ENCODE results near the gene SOS2.

The SOS2 gene

GRCh38 chr14:50225067-50225973 lies 6.1 kb downstream of the SOS2 start:
- Histone ChIP-seq H2BK15ac (replicated peaks; ENCODE audit: low read depth) (no peak overlapping the region), H2BK5ac (ENCODE audit: low read length) (no peak overlapping the region), H3K36me3 (ENCODE audit: control insufficient read depth, insufficient read depth, low read length) (no peaks in the 10 kb centered on the region), H3K56ac (ENCODE audit: low read length) (peak overlapping the region; percentile 28), H3K27me3 (ENCODE audit: insufficient read depth, low read length, poor library complexity) (no peaks in the 10 kb centered on the region), H3K23ac (ENCODE audit: low read length) (no peak overlapping the region), H3K4me2 (ENCODE audit: low read length) (no peak overlapping the region), H3K9ac (ENCODE audit: low read length) (no peak overlapping the region), H3K4ac (ENCODE audit: low read depth, low read length) (no peak overlapping the region), H3K4me3 (ENCODE audit: low read length) (no peak overlapping the region), H2BK120ac (ENCODE audit: low read depth, low read length) (no peak overlapping the region), H4K8ac (ENCODE audit: low read depth, low read length) (no peak overlapping the region), H3K27ac (ENCODE audit: low read depth, low read length) (no peak overlapping the region), H4K5ac (ENCODE audit: low read length) (no peak overlapping the region), H3K79me2 (ENCODE audit: control insufficient read depth, insufficient read depth, low read length) (peaks cover 21% of the 10 kb centered on the region), H3K79me1 (ENCODE audit: low read length) (peaks cover 4% of the 10 kb centered on the region), H3K18ac (ENCODE audit: low read length) (no peak overlapping the region), H3K4me1 (ENCODE audit: control insufficient read depth, low read depth, low read length) (peaks cover 2% of the 10 kb centered on the region), H2AK5ac (ENCODE audit: low read length) (no peak overlapping the region)
- DNase-seq = no peak
- WGBS (ENCODE audit: extremely low coverage, insufficient coverage, low lambda C conversion rate) = no CpG with 5 or more reads among the region's 5 CpGs

- Histone ChIP-seq H3K79me2 (ENCODE audit: control insufficient read depth, insufficient read depth, low read length) (peaks cover 6% of the 10 kb centered on the region), H3K4me1 (ENCODE audit: control insufficient read depth, low read depth, low read length) (peaks cover 2% of the 10 kb centered on the region), H3K79me1 (ENCODE audit: low read length) (peaks cover 5% of the 10 kb centered on the region), H3K27me3 (ENCODE audit: insufficient read depth, low read length, poor library complexity) (no peaks in the 10 kb centered on the region), H3K4me3 (ENCODE audit: low read length) (no peak overlapping the region), H2BK15ac (replicated peaks; ENCODE audit: low read depth) (no peak overlapping the region), H4K5ac (ENCODE audit: low read length) (no peak overlapping the region), H2BK5ac (ENCODE audit: low read length) (no peak overlapping the region), H3K4ac (ENCODE audit: low read depth, low read length) (no peak overlapping the region), H2AK5ac (ENCODE audit: low read length) (no peak overlapping the region), H3K4me2 (ENCODE audit: low read length) (no peak overlapping the region), H3K9ac (ENCODE audit: low read length) (no peak overlapping the region), H3K23ac (ENCODE audit: low read length) (no peak overlapping the region), H3K27ac (ENCODE audit: low read depth, low read length) (no peak overlapping the region), H4K8ac (ENCODE audit: low read depth, low read length) (no peak overlapping the region), H3K18ac (ENCODE audit: low read length) (no peak overlapping the region), H3K36me3 (ENCODE audit: control insufficient read depth, insufficient read depth, low read length) (no peaks in the 10 kb centered on the region), H2BK120ac (ENCODE audit: low read depth, low read length) (no peak overlapping the region), H3K56ac (ENCODE audit: low read length) (no peak overlapping the region)
- no CpG with 5 or more reads among the region's 1 CpG for WGBS (ENCODE audit: extremely low coverage, insufficient coverage, low lambda C conversion rate)
- DNase-seq = no peak
Measured at GRCh38 chr14:50222055-50222613, 9.2 kb downstream of the SOS2 start.

- H3K36me3 ChIP-seq (ENCODE audit: control insufficient read depth, insufficient read depth, low read length) = no peaks in the 10 kb centered on the region
- no peak overlapping the region for H2AK5ac ChIP-seq (ENCODE audit: low read length)
- H3K79me2 ChIP-seq (ENCODE audit: control insufficient read depth, insufficient read depth, low read length) = peaks cover 4% of the 10 kb centered on the region
- no peak overlapping the region for H4K5ac ChIP-seq (ENCODE audit: low read length)
- no peak overlapping the region for H3K23ac ChIP-seq (ENCODE audit: low read length)
- H3K56ac ChIP-seq (ENCODE audit: low read length) = no peak overlapping the region
- H3K79me1 ChIP-seq (ENCODE audit: low read length) = peaks cover 5% of the 10 kb centered on the region
- no peak overlapping the region for H2BK120ac ChIP-seq (ENCODE audit: low read depth, low read length)
- H3K4ac ChIP-seq (ENCODE audit: low read depth, low read length) = no peak overlapping the region
- H3K18ac ChIP-seq (ENCODE audit: low read length) = no peak overlapping the region
- no peaks in the 10 kb centered on the region for H3K27me3 ChIP-seq (ENCODE audit: insufficient read depth, low read length, poor library complexity)
- H4K8ac ChIP-seq (ENCODE audit: low read depth, low read length) = no peak overlapping the region
- H3K9ac ChIP-seq (ENCODE audit: low read length) = no peak overlapping the region
- no CpG with 5 or more reads among the region's 5 CpGs for WGBS (ENCODE audit: extremely low coverage, insufficient coverage, low lambda C conversion rate)
- H2BK5ac ChIP-seq (ENCODE audit: low read length) = no peak overlapping the region
- H3K27ac ChIP-seq (ENCODE audit: low read depth, low read length) = no peak overlapping the region
- H2BK15ac ChIP-seq (replicated peaks; ENCODE audit: low read depth) = no peak overlapping the region
- no peak for DNase-seq
- no peak overlapping the region for H3K4me3 ChIP-seq (ENCODE audit: low read length)
- no peaks in the 10 kb centered on the region for H3K4me1 ChIP-seq (ENCODE audit: control insufficient read depth, low read depth, low read length)
- no peak overlapping the region for H3K4me2 ChIP-seq (ENCODE audit: low read length)
Measured at GRCh38 chr14:50218501-50218900, 12.9 kb downstream of the SOS2 start.

GRCh38 chr14:50215416-50215815 lies 16.0 kb downstream of the SOS2 start:
- no peak overlapping the region for H4K8ac ChIP-seq (ENCODE audit: low read depth, low read length)
- no peak overlapping the region for H4K5ac ChIP-seq (ENCODE audit: low read length)
- no peak overlapping the region for H3K18ac ChIP-seq (ENCODE audit: low read length)
- H3K79me2 ChIP-seq (ENCODE audit: control insufficient read depth, insufficient read depth, low read length) = peaks cover 3% of the 10 kb centered on the region
- no peak overlapping the region for H2BK15ac ChIP-seq (replicated peaks; ENCODE audit: low read depth)
- no peak overlapping the region for H3K9ac ChIP-seq (ENCODE audit: low read length)
- H3K56ac ChIP-seq (ENCODE audit: low read length) = no peak overlapping the region
- H3K36me3 ChIP-seq (ENCODE audit: control insufficient read depth, insufficient read depth, low read length) = no peaks in the 10 kb centered on the region
- H3K4me2 ChIP-seq (ENCODE audit: low read length) = no peak overlapping the region
- H3K23ac ChIP-seq (ENCODE audit: low read length) = no peak overlapping the region
- H3K27me3 ChIP-seq (ENCODE audit: insufficient read depth, low read length, poor library complexity) = no peaks in the 10 kb centered on the region
- no peak overlapping the region for H2BK5ac ChIP-seq (ENCODE audit: low read length)
- no peak for DNase-seq
- no peaks in the 10 kb centered on the region for H3K4me1 ChIP-seq (ENCODE audit: control insufficient read depth, low read depth, low read length)
- H3K27ac ChIP-seq (ENCODE audit: low read depth, low read length) = no peak overlapping the region
- WGBS (ENCODE audit: extremely low coverage, insufficient coverage, low lambda C conversion rate) = no CpG with 5 or more reads among the region's 2 CpGs
- H3K4me3 ChIP-seq (ENCODE audit: low read length) = no peak overlapping the region
- H2BK120ac ChIP-seq (ENCODE audit: low read depth, low read length) = no peak overlapping the region
- peaks cover 2% of the 10 kb centered on the region for H3K79me1 ChIP-seq (ENCODE audit: low read length)
- no peak overlapping the region for H2AK5ac ChIP-seq (ENCODE audit: low read length)
- no peak overlapping the region for H3K4ac ChIP-seq (ENCODE audit: low read depth, low read length)

GRCh38 chr14:50213795-50214194 lies 17.6 kb downstream of the SOS2 start:
- H3K4ac ChIP-seq (ENCODE audit: low read depth, low read length) = no peak overlapping the region
- WGBS (ENCODE audit: extremely low coverage, insufficient coverage, low lambda C conversion rate) = no CpG with 5 or more reads among the region's 2 CpGs

More at GRCh38 chr14:50213795-50214194, 17.6 kb downstream of the SOS2 start:
- Histone ChIP-seq H2AK5ac (ENCODE audit: low read length) (no peak overlapping the region), H3K27ac (ENCODE audit: low read depth, low read length) (no peak overlapping the region), H3K4me3 (ENCODE audit: low read length) (no peak overlapping the region), H3K18ac (ENCODE audit: low read length) (no peak overlapping the region), H3K4me2 (ENCODE audit: low read length) (no peak overlapping the region), H2BK5ac (ENCODE audit: low read length) (no peak overlapping the region), H2BK15ac (replicated peaks; ENCODE audit: low read depth) (no peak overlapping the region), H3K36me3 (ENCODE audit: control insufficient read depth, insufficient read depth, low read length) (no peaks in the 10 kb centered on the region), H3K23ac (ENCODE audit: low read length) (no peak overlapping the region), H3K56ac (ENCODE audit: low read length) (no peak overlapping the region), H3K4me1 (ENCODE audit: control insufficient read depth, low read depth, low read length) (no peaks in the 10 kb centered on the region), H3K79me2 (ENCODE audit: control insufficient read depth, insufficient read depth, low read length) (no peaks in the 10 kb centered on the region), H3K79me1 (ENCODE audit: low read length) (no peaks in the 10 kb centered on the region), H3K27me3 (ENCODE audit: insufficient read depth, low read length, poor library complexity) (no peaks in the 10 kb centered on the region), H3K9ac (ENCODE audit: low read length) (no peak overlapping the region), H4K8ac (ENCODE audit: low read depth, low read length) (no peak overlapping the region), H4K5ac (ENCODE audit: low read length) (no peak overlapping the region), H2BK120ac (ENCODE audit: low read depth, low read length) (no peak overlapping the region)
- DNase-seq = no peak
